SK-N-SH (cell line): ENCODE measurements around the gene STARD8. TPM values are rescaled to one million over a fixed set of nuclear protein-coding genes. Genes with fewer than 3 reads are reported as not detected.

Experiments
- CTCF ChIA-PET: fragments of 300-600, 350-600 bp; formaldehyde crosslinking; extraction: SDS; loops from one replicate; lab custom pipeline; 2021; lab: Yijun Ruan, JAX
- POLR2A ChIA-PET: fragments of 350-600 bp; sonication (Branson Sonifier 250); formaldehyde crosslinking; extraction: SDS; loops from one replicate; lab custom pipeline; 2020; ENCODE audit warnings: antibody characterized with exemption, inconsistent platforms; lab: Yijun Ruan, JAX
- DNase-seq: peaks from one replicate; pipeline ENCODE4 v3.0.0; 2012
- H2AFZ ChIP-seq: fragments of 200-600 bp; sonication (generic); 2 replicates; pipeline ENCODE4 v1.8.1; 2016; ENCODE audit warnings: antibody characterized with exemption, mild to moderate bottlenecking, low read depth
- H3F3A ChIP-seq: fragments of 200-600 bp; sonication (generic); replicated peaks from 2 replicates; pipeline ENCODE3; 2016; ENCODE audit warnings: antibody characterized with exemption, mild to moderate bottlenecking; ENCODE audit not compliant: insufficient read depth
- H3K27ac ChIP-seq, 2 experiments: fragments of 200-500 bp in 1 of 2; fragments of 200-600 bp in 1 of 2; sonication (Bioruptor generic) in 1 of 2; sonication (generic), shearing (Covaris generic) in 1 of 2; 2 replicates each; pipeline versions ENCODE4 v1.5.1 to v1.6.1; 2014 to 2016; ENCODE audit warnings: low read depth in 2 of 2, inconsistent platforms in 1 of 2, low read length in 1 of 2, mild to moderate bottlenecking in 1 of 2, mixed read lengths in 1 of 2
- H3K27me3 ChIP-seq: fragments of 200-600 bp; sonication (generic), shearing (Covaris generic); 2 replicates; pipeline ENCODE4 v1.6.1; 2016; ENCODE audit warnings: mixed run types; ENCODE audit not compliant: insufficient read depth
- H3K36me3 ChIP-seq, 2 experiments: fragments of 200-500 bp in 1 of 2; fragments of 200-600 bp in 1 of 2; sonication (Bioruptor generic) in 1 of 2; sonication (generic) in 1 of 2; replicated peaks in 1 of 2; 2 replicates each; pipeline versions ENCODE3 to v1.5.1; 2014 to 2016; ENCODE audit warnings: low read length in 1 of 2, mild to moderate bottlenecking in 1 of 2; ENCODE audit not compliant: insufficient read depth in 2 of 2, control insufficient read depth in 1 of 2
- H3K4me1 ChIP-seq, 2 experiments: fragments of 200-500 bp in 1 of 2; fragments of 200-600 bp in 1 of 2; sonication (Bioruptor generic) in 1 of 2; sonication (generic), shearing (Covaris generic) in 1 of 2; 2 replicates each; pipeline versions ENCODE4 v1.5.1 to v1.6.1; 2014 to 2016; ENCODE audit warnings: low read depth in 1 of 2, low read length in 1 of 2, mixed run types in 1 of 2; ENCODE audit not compliant: insufficient read depth in 2 of 2, control insufficient read depth in 1 of 2
- H3K4me2 ChIP-seq: fragments of 200-600 bp; sonication (generic), shearing (Covaris generic); 2 replicates; pipeline ENCODE4 v1.6.1; 2017; ENCODE audit warnings: mixed run types
- H3K4me3 ChIP-seq, 2 experiments: fragments of 200-500 bp in 1 of 2; fragments of 200-600 bp in 1 of 2; sonication (Bioruptor generic) in 1 of 2; sonication (generic), shearing (Covaris generic) in 1 of 2; 2 replicates each; pipeline versions ENCODE4 v1.5.1 to v1.8.1; 2014 to 2016; ENCODE audit warnings: low read depth in 2 of 2, inconsistent platforms in 1 of 2, low read length in 1 of 2, mild to moderate bottlenecking in 1 of 2, mixed read lengths in 1 of 2, moderate library complexity in 1 of 2
- H3K79me2 ChIP-seq: fragments of 200-600 bp; sonication (generic); 2 replicates; pipeline ENCODE4 v1.8.1; 2017; ENCODE audit warnings: mild to moderate bottlenecking; ENCODE audit not compliant: insufficient read depth
- H3K9ac ChIP-seq: fragments of 200-600 bp; sonication (generic); 2 replicates; pipeline ENCODE4 v1.6.1; 2017; ENCODE audit warnings: mixed run types
- H3K9me2 ChIP-seq: fragments of 200-600 bp; sonication (generic); 2 replicates; pipeline ENCODE4 v1.6.1; 2017; ENCODE audit warnings: mixed run types
- H3K9me3 ChIP-seq: fragments of 200-600 bp; sonication (generic); 2 replicates; pipeline ENCODE4 v1.6.1; 2017; ENCODE audit warnings: mixed run types, mild to moderate bottlenecking, moderate library complexity
- H4K20me1 ChIP-seq: fragments of 200-600 bp; sonication (generic); 2 replicates; pipeline ENCODE4 v1.6.1; 2017; ENCODE audit warnings: mild to moderate bottlenecking, mixed run types; ENCODE audit not compliant: insufficient read depth
- CHD2 ChIP-seq: fragments of 150-350 bp; IDR thresholded peaks from 2 replicates; pipeline ENCODE4 v1.6.1; 2018; ENCODE audit warnings: low read length; ENCODE audit not compliant: partially characterized antibody
- FOSL2 ChIP-seq: IDR thresholded peaks from 2 replicates; pipeline ENCODE4 v1.4.0; 2012; ENCODE audit warnings: low read depth, mild to moderate bottlenecking, moderate library complexity, borderline replicate concordance
- FOXJ3 ChIP-seq: sonication (generic); formaldehyde crosslinking; IDR thresholded peaks from 2 replicates; pipeline ENCODE4 v1.5.1; 2020; ENCODE audit warnings: mild to moderate bottlenecking, missing genetic modification reagents
- GABPA ChIP-seq: IDR thresholded peaks from 2 replicates; pipeline ENCODE4 v1.4.0; 2012; ENCODE audit warnings: low read depth, mild to moderate bottlenecking
- JUND ChIP-seq: IDR thresholded peaks from 2 replicates; pipeline ENCODE4 v1.4.0; 2012
- MEF2A ChIP-seq: IDR thresholded peaks from 2 replicates; pipeline ENCODE4 v1.4.0; 2012; ENCODE audit warnings: low read depth, borderline replicate concordance
- MXI1 ChIP-seq: IDR thresholded peaks from 2 replicates; pipeline ENCODE4 v1.6.1; 2012; ENCODE audit warnings: mild to moderate bottlenecking, low read depth, low read length, improper control_type of control experiment
- NFIC ChIP-seq: IDR thresholded peaks from 2 replicates; pipeline ENCODE4 v1.4.0; 2012; ENCODE audit warnings: borderline replicate concordance
- NRF1 ChIP-seq: IDR thresholded peaks from 2 replicates; pipeline ENCODE4 v1.6.1; 2012; ENCODE audit warnings: low read depth, mild to moderate bottlenecking, low read length
- RAD21 ChIP-seq: IDR thresholded peaks from 2 replicates; pipeline ENCODE4 v1.6.1; 2012; ENCODE audit warnings: mild to moderate bottlenecking, low read length
- RFX5 ChIP-seq: IDR thresholded peaks from 2 replicates; pipeline ENCODE4 v1.6.1; 2012; ENCODE audit warnings: mild to moderate bottlenecking, improper control_type of control experiment, low read length
- RXRA ChIP-seq: IDR thresholded peaks from 2 replicates; pipeline ENCODE4 v1.4.0; 2012; ENCODE audit warnings: low read depth, mild to moderate bottlenecking, borderline replicate concordance
- SMC3 ChIP-seq: IDR thresholded peaks from 2 replicates; pipeline ENCODE4 v1.6.1; 2012; ENCODE audit warnings: low read depth, low read length, improper control_type of control experiment
- TAF1 ChIP-seq: IDR thresholded peaks from 2 replicates; pipeline ENCODE4 v1.6.1; 2012; ENCODE audit warnings: low read depth, mild to moderate bottlenecking, low read length, moderate library complexity, borderline replicate concordance
- YY1 ChIP-seq: IDR thresholded peaks from 2 replicates; pipeline ENCODE4 v1.4.0; 2012; ENCODE audit warnings: low read depth, mild to moderate bottlenecking
- WGBS: methylation state at CpG from one replicate; pipeline ENCODE4 v1.1.6; 2017; ENCODE audit warnings: low lambda C conversion rate; 5-methylcytosine and 5-hydroxymethylcytosine counted together
- polyA plus RNA-seq, 3 experiments: library from polyadenylated mRNA; depleted of rRNA; stranded (reverse); fragments of >200 nt; gene quantifications; 2 replicates each; pipeline ENCODE4 v1.2.3, GENCODE V29; 2012
- TF ChIP-seq, protein P1 (sequence below): fragments of 150-350 bp; IDR thresholded peaks from 2 replicates; pipeline ENCODE4 v1.6.1; 2017; ENCODE audit warnings: antibody characterized with exemption, low read length, low read depth, borderline replicate concordance
- TF ChIP-seq, protein P2 (sequence below): fragments of 200-600 bp; sonication (generic); IDR thresholded peaks from 2 replicates; pipeline ENCODE4 v1.6.1; 2017; ENCODE audit warnings: antibody characterized with exemption, mild to moderate bottlenecking, moderate library complexity
- TF ChIP-seq, protein P3 (sequence below): IDR thresholded peaks from 2 replicates; pipeline ENCODE4 v1.4.0; 2012; ENCODE audit warnings: low read depth
- TF ChIP-seq, protein P4 (sequence below): IDR thresholded peaks from 2 replicates; pipeline ENCODE4; 2012

STARD8 gene
- polyA plus RNA-seq, 1 of the 3 experiments (the other 2 are of a cell fraction): 2.6 TPM

DNA sequence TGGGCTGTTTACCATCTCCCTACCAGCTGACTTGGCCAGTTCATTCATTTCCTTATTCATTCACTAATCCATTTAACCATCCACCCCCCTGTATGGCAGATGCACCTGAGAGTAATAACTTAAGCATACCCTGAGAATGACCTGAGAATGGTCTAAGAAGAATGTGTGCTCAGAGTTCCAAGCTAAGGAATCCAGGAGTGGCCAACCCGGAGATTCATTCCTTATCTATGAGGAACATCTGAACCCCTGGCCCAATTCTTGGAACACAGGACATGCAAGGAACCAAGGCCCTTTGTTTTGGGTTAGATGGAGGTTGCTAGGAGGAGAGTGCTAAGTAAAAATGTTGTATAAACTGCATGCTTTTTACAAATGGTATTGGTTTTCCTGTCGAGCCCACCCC, 13.5 kb upstream of the STARD8 start:
- WGBS: 5% methylated on average over 2 of the region's 2 CpGs

DNA sequence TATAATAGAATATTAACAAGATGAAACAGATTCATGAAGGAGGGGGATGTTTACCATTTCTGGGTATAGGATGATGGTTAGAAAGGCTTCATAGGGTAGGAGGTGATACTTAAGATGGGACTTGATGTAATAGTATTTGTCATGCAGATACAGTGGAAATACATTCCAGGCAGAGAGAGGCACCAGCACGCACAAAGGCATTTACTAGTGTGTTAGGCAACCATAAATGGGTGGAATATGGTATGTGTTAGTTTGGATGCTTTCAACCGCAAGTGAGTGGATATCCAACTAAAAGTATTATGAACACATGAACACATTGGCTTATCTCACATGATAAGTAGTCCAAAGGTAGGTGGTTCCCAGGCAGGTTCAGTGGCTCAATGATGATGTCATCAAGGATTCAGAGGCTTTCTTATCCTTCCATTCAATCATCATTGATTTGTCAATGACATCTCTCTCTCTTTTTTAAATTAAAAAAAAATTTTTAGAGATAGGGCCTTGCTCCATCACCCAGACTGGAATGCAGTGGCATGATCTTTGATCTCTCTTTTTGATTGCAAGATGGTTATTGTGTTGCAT, 12.7 kb upstream of the STARD8 start:
- no peaks in the 10 kb centered on the region for H3K9me2 ChIP-seq
- WGBS: 57% methylated on average over 2 of the region's 2 CpGs
- DNase-seq: no peak
- CTCF ChIA-PET: no interaction called here
- no peaks in the 10 kb centered on the region for H3K4me1 ChIP-seq
- no peaks in the 10 kb centered on the region for H3K9me3 ChIP-seq
- H3F3A ChIP-seq: no peaks in the 10 kb centered on the region
- no peaks in the 10 kb centered on the region for H3K79me2 ChIP-seq
- H3K27ac ChIP-seq: no peak overlapping the region
- H3K36me3 ChIP-seq: no peaks in the 10 kb centered on the region
- H3K9ac ChIP-seq: no peak overlapping the region
- H3K4me2 ChIP-seq: no peak overlapping the region
- H2AFZ ChIP-seq: no peak overlapping the region
- POLR2A ChIA-PET: no interaction called here
- peaks cover 12% of the 10 kb centered on the region; the same call in 1 of the 2 replicates for H3K27me3 ChIP-seq
- H4K20me1 ChIP-seq: no peaks in the 10 kb centered on the region
- H3K4me3 ChIP-seq: no peak overlapping the region
- TF ChIP-seq CHD2 (no peak), RAD21 (no peak), MEF2A (no peak), NFIC (no peak), NRF1 (no peak), RXRA (no peak), RFX5 (no peak), YY1 (no peak), GABPA (no peak), MXI1 (no peak), TAF1 (no peak), FOXJ3 (CRISPR knock-in tag) (no peak)
- TF ChIP-seq, protein P1, sequence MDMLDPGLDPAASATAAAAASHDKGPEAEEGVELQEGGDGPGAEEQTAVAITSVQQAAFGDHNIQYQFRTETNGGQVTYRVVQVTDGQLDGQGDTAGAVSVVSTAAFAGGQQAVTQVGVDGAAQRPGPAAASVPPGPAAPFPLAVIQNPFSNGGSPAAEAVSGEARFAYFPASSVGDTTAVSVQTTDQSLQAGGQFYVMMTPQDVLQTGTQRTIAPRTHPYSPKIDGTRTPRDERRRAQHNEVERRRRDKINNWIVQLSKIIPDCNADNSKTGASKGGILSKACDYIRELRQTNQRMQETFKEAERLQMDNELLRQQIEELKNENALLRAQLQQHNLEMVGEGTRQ: no peak
- TF ChIP-seq, protein P2, sequence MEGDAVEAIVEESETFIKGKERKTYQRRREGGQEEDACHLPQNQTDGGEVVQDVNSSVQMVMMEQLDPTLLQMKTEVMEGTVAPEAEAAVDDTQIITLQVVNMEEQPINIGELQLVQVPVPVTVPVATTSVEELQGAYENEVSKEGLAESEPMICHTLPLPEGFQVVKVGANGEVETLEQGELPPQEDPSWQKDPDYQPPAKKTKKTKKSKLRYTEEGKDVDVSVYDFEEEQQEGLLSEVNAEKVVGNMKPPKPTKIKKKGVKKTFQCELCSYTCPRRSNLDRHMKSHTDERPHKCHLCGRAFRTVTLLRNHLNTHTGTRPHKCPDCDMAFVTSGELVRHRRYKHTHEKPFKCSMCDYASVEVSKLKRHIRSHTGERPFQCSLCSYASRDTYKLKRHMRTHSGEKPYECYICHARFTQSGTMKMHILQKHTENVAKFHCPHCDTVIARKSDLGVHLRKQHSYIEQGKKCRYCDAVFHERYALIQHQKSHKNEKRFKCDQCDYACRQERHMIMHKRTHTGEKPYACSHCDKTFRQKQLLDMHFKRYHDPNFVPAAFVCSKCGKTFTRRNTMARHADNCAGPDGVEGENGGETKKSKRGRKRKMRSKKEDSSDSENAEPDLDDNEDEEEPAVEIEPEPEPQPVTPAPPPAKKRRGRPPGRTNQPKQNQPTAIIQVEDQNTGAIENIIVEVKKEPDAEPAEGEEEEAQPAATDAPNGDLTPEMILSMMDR: no peak
- TF ChIP-seq, protein P3, sequence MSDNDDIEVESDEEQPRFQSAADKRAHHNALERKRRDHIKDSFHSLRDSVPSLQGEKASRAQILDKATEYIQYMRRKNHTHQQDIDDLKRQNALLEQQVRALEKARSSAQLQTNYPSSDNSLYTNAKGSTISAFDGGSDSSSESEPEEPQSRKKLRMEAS: no peak
- TF ChIP-seq, protein P4, sequence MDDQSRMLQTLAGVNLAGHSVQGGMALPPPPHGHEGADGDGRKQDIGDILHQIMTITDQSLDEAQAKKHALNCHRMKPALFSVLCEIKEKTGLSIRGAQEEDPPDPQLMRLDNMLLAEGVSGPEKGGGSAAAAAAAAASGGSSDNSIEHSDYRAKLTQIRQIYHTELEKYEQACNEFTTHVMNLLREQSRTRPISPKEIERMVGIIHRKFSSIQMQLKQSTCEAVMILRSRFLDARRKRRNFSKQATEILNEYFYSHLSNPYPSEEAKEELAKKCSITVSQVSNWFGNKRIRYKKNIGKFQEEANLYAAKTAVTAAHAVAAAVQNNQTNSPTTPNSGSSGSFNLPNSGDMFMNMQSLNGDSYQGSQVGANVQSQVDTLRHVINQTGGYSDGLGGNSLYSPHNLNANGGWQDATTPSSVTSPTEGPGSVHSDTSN: no peak

More for the DNA sequence above, 13.5 kb upstream of the STARD8 start:
- H3K9me3 ChIP-seq: no peaks in the 10 kb centered on the region
- TF ChIP-seq RXRA (no peak), RAD21 (no peak), FOSL2 (no peak), JUND (no peak), SMC3 (no peak), GABPA (no peak), CHD2 (no peak)
- TF ChIP-seq, protein P3: no peak
- TF ChIP-seq, all 33 proteins: peak for 0
- H3K79me2 ChIP-seq: no peaks in the 10 kb centered on the region
- H3K36me3 ChIP-seq: no peaks in the 10 kb centered on the region
- no peaks in the 10 kb centered on the region for H3K9me2 ChIP-seq
- no peak overlapping the region for H3K27ac ChIP-seq
- H3K4me1 ChIP-seq: no peaks in the 10 kb centered on the region
- no peak overlapping the region for H2AFZ ChIP-seq
- H3K4me2 ChIP-seq: no peak overlapping the region
- peaks cover 12% of the 10 kb centered on the region; the same call in 1 of the 2 replicates for H3K27me3 ChIP-seq
- CTCF ChIA-PET: no interaction called here
- no peak overlapping the region for H3K4me3 ChIP-seq
- no peak for DNase-seq
- no peaks in the 10 kb centered on the region for H3F3A ChIP-seq
- POLR2A ChIA-PET: no interaction called here
- no peak overlapping the region for H3K9ac ChIP-seq
- no peaks in the 10 kb centered on the region for H4K20me1 ChIP-seq
